ENCODE measurements around the gene ACRBP.

ACRBP gene

DNA sequence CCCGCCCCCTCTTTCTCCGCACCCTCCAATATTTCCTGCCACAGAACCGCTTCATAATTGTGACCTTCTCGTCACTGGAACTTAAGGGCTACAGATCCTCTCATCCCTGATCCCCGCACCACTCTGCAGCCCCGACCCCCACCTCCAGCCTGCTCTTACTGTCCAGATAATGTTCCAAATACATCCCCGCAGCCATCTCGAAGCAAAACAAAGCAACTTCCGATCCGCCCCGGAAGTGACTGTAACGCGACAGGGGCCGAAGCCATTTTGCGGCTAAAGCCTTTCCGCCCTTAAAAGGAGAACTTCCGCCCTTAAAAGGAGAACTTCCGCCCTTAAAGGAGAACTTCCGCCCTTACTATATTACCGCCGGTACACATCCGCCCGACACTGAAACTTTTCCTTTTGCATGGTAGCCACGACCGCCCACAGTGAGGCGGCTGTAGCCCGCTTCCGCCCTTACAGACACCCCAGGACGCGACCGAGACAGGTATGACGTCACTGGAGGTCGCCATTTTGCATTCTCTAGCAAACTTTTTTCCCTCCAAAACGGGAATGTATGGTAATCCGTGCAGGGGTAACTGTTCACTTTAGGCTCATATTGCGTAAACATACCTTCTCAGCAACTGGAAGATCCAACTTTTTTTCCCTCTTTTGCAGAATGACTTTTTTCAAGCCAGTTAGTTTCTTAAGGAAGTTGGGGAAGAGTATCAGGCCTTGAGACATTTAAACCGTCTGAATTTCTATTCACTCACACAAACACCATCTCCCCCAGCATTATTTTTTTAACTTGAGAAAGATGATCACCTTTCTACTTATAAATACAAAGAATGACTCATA, 15.9 kb upstream of the ACRBP start, which contains the start of gene ING4:
ING4 (minus strand) TSS at position 214 of the 837 bp plus-strand sequence; CDS start at position 196, 18 bp downstream.
- no peak for TF ChIP-seq CTCF (IDR thresholded peaks at IDR 0.05)

GRCh38 chr12:6662602-6662905, 15.3 kb upstream of the ACRBP start:
- no peak for TF ChIP-seq CTCF (IDR thresholded peaks at IDR 0.05)

DNA sequence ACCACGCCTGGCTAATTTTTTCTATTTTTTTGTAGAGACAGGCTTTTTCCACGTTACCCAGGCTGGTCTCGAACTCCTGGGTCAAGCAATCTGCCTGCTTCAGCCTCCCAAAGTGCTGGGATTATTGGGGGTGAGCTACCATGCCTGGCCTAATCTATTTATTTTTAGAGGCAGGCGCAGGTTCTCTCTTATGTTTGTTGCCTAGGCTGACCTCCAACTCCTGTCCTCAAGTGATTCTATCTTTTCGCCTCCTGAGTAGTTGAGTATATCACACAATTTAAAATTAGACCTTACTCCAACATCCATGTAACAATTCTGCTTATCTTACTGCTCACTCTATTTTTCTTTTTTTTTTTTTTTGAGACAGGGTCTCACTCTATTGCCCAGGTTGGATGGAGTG, 6.8 kb upstream of the ACRBP start:
- TF ChIP-seq CTCF (IDR thresholded peaks at IDR 0.05) = no peak

DNA sequence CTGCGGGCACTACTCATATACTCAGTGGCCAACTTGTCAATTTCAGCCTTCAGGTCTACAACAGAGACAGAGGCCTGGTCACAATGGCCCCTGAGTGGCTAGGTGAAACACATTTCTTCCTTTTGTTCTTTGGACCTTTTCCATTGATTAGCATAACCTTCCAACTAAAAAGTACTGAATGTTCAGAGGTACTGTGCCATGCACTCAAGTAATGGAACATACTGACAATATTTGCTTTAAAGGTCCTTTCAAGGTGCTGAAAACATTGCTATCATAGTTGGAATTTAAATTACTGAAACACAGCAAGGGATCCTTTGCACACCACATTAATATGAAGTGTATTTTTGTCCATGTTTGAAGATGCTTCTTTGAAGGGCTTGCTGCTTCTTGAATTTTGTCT, 6.1 kb upstream of the ACRBP start:
- TF ChIP-seq CTCF (IDR thresholded peaks at IDR 0.05) = no peak

DNA sequence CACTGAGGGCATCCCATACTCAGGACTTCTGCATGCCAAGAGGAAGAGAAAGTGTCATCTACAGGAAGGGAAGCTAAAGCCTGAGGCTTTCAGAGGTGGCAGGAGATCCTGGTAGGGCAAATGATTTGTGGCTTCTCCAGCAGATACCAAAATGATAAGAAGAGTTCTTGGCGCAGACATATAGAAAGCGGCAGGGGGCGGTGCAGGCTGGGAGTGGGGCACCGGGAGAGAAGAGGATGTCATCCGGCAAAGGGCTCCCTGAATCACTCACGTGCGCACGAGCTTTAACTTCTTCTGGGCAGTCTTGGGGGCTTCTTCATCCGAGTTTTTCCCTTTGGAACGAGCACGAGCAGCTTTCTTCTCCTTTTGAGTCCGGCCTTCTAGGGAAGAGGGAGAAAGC, 5.2 kb upstream of the ACRBP start:
- no peak for TF ChIP-seq CTCF (IDR thresholded peaks at IDR 0.05)

DNA sequence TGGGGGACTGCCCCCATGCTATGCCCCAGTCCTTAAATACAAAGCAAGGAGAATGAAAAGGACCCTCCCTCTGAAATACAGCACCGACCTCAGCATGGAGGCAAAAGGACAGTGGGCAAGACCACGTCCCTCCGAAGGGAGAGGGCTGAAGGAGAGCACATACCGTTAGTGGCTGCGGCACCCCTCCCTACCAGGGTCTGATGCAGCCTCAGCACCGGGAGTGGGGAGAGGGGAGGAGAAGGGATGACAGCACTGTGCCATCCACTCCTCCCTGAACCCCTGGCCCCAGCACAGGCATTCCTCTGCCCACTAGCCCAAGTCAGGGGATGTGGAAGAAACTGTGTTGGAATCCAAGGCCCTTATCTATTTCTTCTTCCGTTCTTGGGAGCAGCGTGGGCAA, 3.6 kb upstream of the ACRBP start:
- TF ChIP-seq CTCF (IDR thresholded peaks at IDR 0.05) = no peak

- TF ChIP-seq CTCF (IDR thresholded peaks at IDR 0.05) = no peak
Measured at GRCh38 chr12:6646276-6647082, 753 bp downstream of the ACRBP start.

Data from LNCAP (cell line).